ENCODE results near the gene ATP11A.

ATP11A gene

GRCh38 chr13:112928020-112928971 lies 238.5 kb downstream of the ATP11A start:
- no peak for DNase-seq (ENCODE audit: low read depth in 2 of 2)

- DNase-seq (ENCODE audit: low read depth in 2 of 2) = no peak
Measured at GRCh38 chr13:112928972-112929782, 239.3 kb downstream of the ATP11A start.

GRCh38 chr13:112929783-112930055 lies 239.9 kb downstream of the ATP11A start:
- DNase-seq (ENCODE audit: low read depth in 2 of 2) = no peak

- no peak for DNase-seq (ENCODE audit: low read depth in 2 of 2)
Measured at GRCh38 chr13:112930192-112930591, 240.4 kb downstream of the ATP11A start.

GRCh38 chr13:112931028-112931934 lies 241.4 kb downstream of the ATP11A start:
- DNase-seq (ENCODE audit: low read depth in 2 of 2) = no peak

- DNase-seq (ENCODE audit: low read depth in 2 of 2) = no peak
Measured at GRCh38 chr13:112932971-112933370, 243.1 kb downstream of the ATP11A start.

GRCh38 chr13:112933649-112934048 lies 243.8 kb downstream of the ATP11A start:
- no peak for DNase-seq (ENCODE audit: low read depth in 2 of 2)

GRCh38 chr13:112934078-112934477 lies 244.2 kb downstream of the ATP11A start:
- DNase-seq (ENCODE audit: low read depth in 2 of 2) = no peak
